PC-9 (cell line): ENCODE measurements around the gene SLC37A4. TPM values are rescaled to one million over a fixed set of nuclear protein-coding genes. Genes with fewer than 3 reads are reported as not detected.

ENCODE experiments used
- BruUV-seq: library from RNA; stranded (reverse); fragments of 400-500 nt; replicated peaks from 2 replicates; lab custom pipeline; 2021; lab: Mats Ljungman, UMichigan
- CTCF ChIA-PET: fragments of 300-600 bp; sonication (Branson Sonifier 250); formaldehyde crosslinking; loops from one replicate; lab custom pipeline; 2022; ENCODE audit warnings: antibody characterized with exemption; lab: Charles Lee
- POLR2A ChIA-PET: fragments of 300-600 bp; sonication (Branson Sonifier 250); formaldehyde crosslinking; loops from one replicate; lab custom pipeline; 2022; ENCODE audit warnings: antibody characterized with exemption; ENCODE audit not compliant: unreplicated experiment; lab: Charles Lee
- DNase-seq, 2 experiments: peaks; one replicate each; pipeline versions ENCODE4 v3.0.0 to v3.0.0-alpha.2; 2015 to 2022; ENCODE audit warnings: mixed read lengths in 1 of 2
- H2AFZ ChIP-seq: fragments of 200-600 bp; sonication (generic); 2 replicates; pipeline ENCODE4 v1.8.1; 2017; ENCODE audit warnings: antibody characterized with exemption
- H3F3A ChIP-seq: fragments of 200-600 bp; sonication (generic); 2 replicates; pipeline ENCODE4 v1.8.1; 2017; ENCODE audit warnings: antibody characterized with exemption, mild to moderate bottlenecking, low read depth; ENCODE audit not compliant: insufficient read depth
- H3K27ac ChIP-seq: fragments of 200-600 bp; sonication (generic); 2 replicates; pipeline ENCODE4 v1.6.1; 2016; ENCODE audit warnings: mixed run types
- H3K27me3 ChIP-seq: fragments of 200-600 bp; sonication (generic); 2 replicates; pipeline ENCODE4 v1.6.1; 2016; ENCODE audit warnings: low read depth, mixed run types; ENCODE audit not compliant: insufficient read depth
- H3K36me3 ChIP-seq: fragments of 200-600 bp; sonication (generic); 2 replicates; pipeline ENCODE4 v1.6.1; 2016; ENCODE audit warnings: low read depth, mixed run types
- H3K4me1 ChIP-seq: fragments of 200-600 bp; sonication (generic); replicated peaks from 2 replicates; pipeline ENCODE4 v1.6.1; 2016; ENCODE audit warnings: mixed run types; ENCODE audit not compliant: insufficient read depth
- H3K4me2 ChIP-seq: fragments of 200-600 bp; sonication (generic); 2 replicates; pipeline ENCODE4 v1.6.1; 2017; ENCODE audit warnings: mixed run types
- H3K4me3 ChIP-seq: fragments of 200-600 bp; sonication (generic); 2 replicates; pipeline ENCODE4 v1.6.1; 2016; ENCODE audit warnings: mixed run types
- H3K79me2 ChIP-seq: fragments of 200-600 bp; sonication (generic); 2 replicates; pipeline ENCODE4 v1.6.1; 2017; ENCODE audit warnings: low read depth, mixed run types
- H3K9me2 ChIP-seq: fragments of 200-600 bp; sonication (generic); 2 replicates; pipeline ENCODE4 v1.8.1; 2017; ENCODE audit warnings: mild to moderate bottlenecking; ENCODE audit not compliant: insufficient read depth
- H3K9me3 ChIP-seq: fragments of 200-600 bp; sonication (generic); 2 replicates; pipeline ENCODE4 v1.8.1; 2016; ENCODE audit warnings: low read depth; ENCODE audit not compliant: insufficient read depth
- H4K20me1 ChIP-seq: fragments of 200-600 bp; sonication (generic); 2 replicates; pipeline ENCODE4 v1.8.1; 2017; ENCODE audit not compliant: insufficient read depth
- EZH2 ChIP-seq: fragments of 200-600 bp; sonication (generic); IDR thresholded peaks from 2 replicates; pipeline ENCODE4 v1.8.0; 2017; ENCODE audit warnings: antibody characterized with exemption, low read depth
- intact Hi-C: fragments of 100-400 bp; cut with micrococcal nuclease; formaldehyde crosslinking; loops from one replicate; pipeline ENCODE4 v1.10.0; 2022; ENCODE audit not compliant: unreplicated experiment
- total RNA-seq: library from RNA; stranded (reverse); gene quantifications from 2 replicates; pipeline ENCODE4 v1.2.3, GENCODE V29; 2021
- TF ChIP-seq, protein P1 (sequence below): fragments of 200-600 bp; sonication (generic); conservative IDR thresholded peaks from 2 replicates; pipeline ENCODE4 v1.6.1; 2017; ENCODE audit warnings: mixed run types, antibody characterized with exemption, mild to moderate bottlenecking, moderate library complexity

The SLC37A4 gene
- total RNA-seq, 1 experiment from 2014 or later: 24.3 TPM

DNA sequence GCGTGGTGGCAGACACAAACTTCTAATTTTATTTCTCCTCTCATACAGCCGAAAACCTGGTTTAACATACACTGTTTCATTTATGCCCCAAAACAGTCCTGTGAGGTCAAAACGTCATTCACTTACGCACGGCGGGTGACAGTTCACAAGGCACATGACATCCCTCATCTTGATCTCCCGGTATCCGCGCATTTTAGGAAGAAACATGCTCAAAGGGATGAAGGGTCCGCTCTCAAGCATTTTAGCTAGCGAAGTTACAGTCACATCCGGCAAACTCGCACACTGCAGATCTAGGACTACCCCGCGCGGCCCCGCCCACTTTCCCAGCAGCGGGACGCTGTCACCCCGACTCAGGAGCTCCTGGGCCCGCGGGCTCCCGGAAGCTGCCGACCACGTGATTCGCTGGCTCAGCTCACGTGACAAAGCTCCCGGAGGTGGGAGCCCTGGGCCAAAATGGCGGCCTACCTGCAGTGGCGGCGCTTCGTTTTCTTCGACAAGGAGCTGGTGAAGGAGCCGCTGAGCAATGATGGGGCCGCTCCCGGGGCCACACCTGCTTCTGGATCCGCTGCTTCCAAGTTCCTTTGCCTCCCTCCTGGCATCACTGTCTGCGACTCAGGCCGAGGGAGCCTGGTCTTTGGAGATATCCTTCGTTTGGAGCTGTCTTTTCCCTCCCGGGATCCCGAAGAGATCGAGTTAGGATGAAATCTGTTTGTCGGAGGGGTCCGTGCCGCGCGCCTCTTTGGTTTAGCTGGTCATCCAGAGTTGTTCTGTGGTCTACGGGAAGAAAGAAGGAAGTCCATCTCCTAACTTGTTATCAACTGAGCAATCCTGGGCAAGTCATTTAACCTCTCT, 36.9 kb upstream of the SLC37A4 start, which contains the start of gene VPS11:
VPS11 (plus strand) TSS at position 448 of the 852 bp plus-strand sequence; CDS start at position 454, 6 bp downstream.
- peak within 1 kb of the TSS; percentile 80 for H3K4me2 ChIP-seq
- H3F3A ChIP-seq: peaks cover 24% of the 10 kb centered on the region
- peak; percentile 95 to 96 for DNase-seq
- H3K4me3 ChIP-seq: peak within 1 kb of the TSS; percentile 89
- H3K9me3 ChIP-seq: no peaks in the 10 kb centered on the region
- BruUV-seq: TSS peak; percentile 56
- peaks cover 4% of the 10 kb centered on the region for H3K36me3 ChIP-seq
- peak within 1 kb of the TSS; percentile 55 for H3K27ac ChIP-seq
- H3K27me3 ChIP-seq: no peaks in the 10 kb centered on the region
- H3K79me2 ChIP-seq: peaks cover 24% of the 10 kb centered on the region
- peaks cover 8% of the 10 kb centered on the region for H3K4me1 ChIP-seq
- H3K9me2 ChIP-seq: no peaks in the 10 kb centered on the region
- H4K20me1 ChIP-seq: no peaks in the 10 kb centered on the region
- TF ChIP-seq, protein P1, sequence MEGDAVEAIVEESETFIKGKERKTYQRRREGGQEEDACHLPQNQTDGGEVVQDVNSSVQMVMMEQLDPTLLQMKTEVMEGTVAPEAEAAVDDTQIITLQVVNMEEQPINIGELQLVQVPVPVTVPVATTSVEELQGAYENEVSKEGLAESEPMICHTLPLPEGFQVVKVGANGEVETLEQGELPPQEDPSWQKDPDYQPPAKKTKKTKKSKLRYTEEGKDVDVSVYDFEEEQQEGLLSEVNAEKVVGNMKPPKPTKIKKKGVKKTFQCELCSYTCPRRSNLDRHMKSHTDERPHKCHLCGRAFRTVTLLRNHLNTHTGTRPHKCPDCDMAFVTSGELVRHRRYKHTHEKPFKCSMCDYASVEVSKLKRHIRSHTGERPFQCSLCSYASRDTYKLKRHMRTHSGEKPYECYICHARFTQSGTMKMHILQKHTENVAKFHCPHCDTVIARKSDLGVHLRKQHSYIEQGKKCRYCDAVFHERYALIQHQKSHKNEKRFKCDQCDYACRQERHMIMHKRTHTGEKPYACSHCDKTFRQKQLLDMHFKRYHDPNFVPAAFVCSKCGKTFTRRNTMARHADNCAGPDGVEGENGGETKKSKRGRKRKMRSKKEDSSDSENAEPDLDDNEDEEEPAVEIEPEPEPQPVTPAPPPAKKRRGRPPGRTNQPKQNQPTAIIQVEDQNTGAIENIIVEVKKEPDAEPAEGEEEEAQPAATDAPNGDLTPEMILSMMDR: 0 out of 2 replicates have a peak, but pooled peaks have one; percentile 14
- TF ChIP-seq EZH2: no peak
- POLR2A ChIA-PET: interaction anchor here (0.5 to 1.1 kb wide), 9 partner anchors 10 to 1249 kb away, joined by 3 to 29 read pairs (median 5); partner anchors contain the start of genes C2CD2L and HMBS
- CTCF ChIA-PET: interaction anchor here (0.6 to 1.4 kb wide), 6 partner anchors 11 to 456 kb away, joined by 3 to 12 read pairs (median 6); partner anchors contain the start of genes DPAGT1, HMBS and SLC37A4
- peak within 1 kb of the TSS; percentile 99 for H2AFZ ChIP-seq
- intact Hi-C loops: no loop called here

DNA sequence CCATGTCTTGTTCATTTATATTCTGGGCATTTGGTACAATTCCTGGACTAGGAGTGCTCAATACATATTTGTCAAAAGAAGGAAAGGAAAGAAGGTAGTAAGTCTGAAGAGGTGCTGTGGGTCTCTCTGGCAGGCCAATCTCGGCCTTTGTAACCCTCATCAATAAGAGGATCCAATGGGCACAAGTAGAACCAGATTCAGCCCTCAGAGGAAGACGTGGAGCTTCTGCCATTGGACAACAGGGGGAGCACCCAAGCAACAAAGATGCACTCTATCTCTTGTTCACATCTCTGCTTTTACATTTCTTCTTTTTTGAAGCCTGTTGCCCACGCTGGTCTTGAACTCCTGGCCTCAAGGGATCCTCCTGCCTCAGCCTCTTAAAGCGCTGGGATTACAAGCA, 34.7 kb upstream of the SLC37A4 start:
- peaks cover 4% of the 10 kb centered on the region for H3K36me3 ChIP-seq
- intact Hi-C loops: no loop called here
- H4K20me1 ChIP-seq: no peaks in the 10 kb centered on the region
- peaks cover 24% of the 10 kb centered on the region for H3F3A ChIP-seq
- no peak overlapping the region for H3K4me3 ChIP-seq
- H3K27me3 ChIP-seq: no peaks in the 10 kb centered on the region
- H3K79me2 ChIP-seq: peaks cover 24% of the 10 kb centered on the region
- ChIA-PET POLR2A (interaction anchor here (0.5 to 0.7 kb wide), 2 partner anchors 19 to 156 kb away, joined by 6 to 20 read pairs; partner anchors contain the start of gene HMBS), CTCF (no interaction called here)
- BruUV-seq: no TSS peak
- TF ChIP-seq, protein P1: peak; percentile 43
- TF ChIP-seq EZH2: no peak
- H2AFZ ChIP-seq: no peak overlapping the region
- peaks cover 8% of the 10 kb centered on the region for H3K4me1 ChIP-seq
- DNase-seq: peak in 1 of 2 experiments; percentile 35
- no peaks in the 10 kb centered on the region for H3K9me2 ChIP-seq
- H3K9me3 ChIP-seq: no peaks in the 10 kb centered on the region
- no peak overlapping the region for H3K27ac ChIP-seq
- no peak overlapping the region for H3K4me2 ChIP-seq

- TF ChIP-seq, protein P1: no peak
- TF ChIP-seq EZH2: no peak
- peak; percentile 32 to 40 for DNase-seq
- peaks cover 14% of the 10 kb centered on the region for H3K4me1 ChIP-seq
- ChIA-PET POLR2A (no interaction called here), CTCF (no interaction called here)
- no peak overlapping the region for H3K4me3 ChIP-seq
- H3K27ac ChIP-seq: no peak overlapping the region
- peaks cover 15% of the 10 kb centered on the region for H3K79me2 ChIP-seq
- intact Hi-C loops: no loop called here
- no peak overlapping the region for H2AFZ ChIP-seq
- no peaks in the 10 kb centered on the region for H3K27me3 ChIP-seq
- H3F3A ChIP-seq: peaks cover 26% of the 10 kb centered on the region
- BruUV-seq: no TSS peak
- H3K36me3 ChIP-seq: no peaks in the 10 kb centered on the region
- no peaks in the 10 kb centered on the region for H4K20me1 ChIP-seq
- H3K9me2 ChIP-seq: no peaks in the 10 kb centered on the region
- H3K9me3 ChIP-seq: no peaks in the 10 kb centered on the region
- H3K4me2 ChIP-seq: no peak overlapping the region
These were observed 32.1 kb upstream of the SLC37A4 start for GRCh38 chr11:119062779-119063178.
